GM12891 (cell line): Measurements from ENCODE around the gene PCNX1.

ENCODE experiments used
- POLR2A ChIP-seq: IDR thresholded peaks from 2 replicates; pipeline ENCODE4 v1.6.1; 2011; ENCODE audit warnings: low read depth, low read length, control low read depth
- POLR2AphosphoS5 ChIP-seq: IDR thresholded peaks from 2 replicates; pipeline ENCODE4 v1.6.1; 2011; ENCODE audit warnings: low read depth, low read length, control low read depth

DNA sequence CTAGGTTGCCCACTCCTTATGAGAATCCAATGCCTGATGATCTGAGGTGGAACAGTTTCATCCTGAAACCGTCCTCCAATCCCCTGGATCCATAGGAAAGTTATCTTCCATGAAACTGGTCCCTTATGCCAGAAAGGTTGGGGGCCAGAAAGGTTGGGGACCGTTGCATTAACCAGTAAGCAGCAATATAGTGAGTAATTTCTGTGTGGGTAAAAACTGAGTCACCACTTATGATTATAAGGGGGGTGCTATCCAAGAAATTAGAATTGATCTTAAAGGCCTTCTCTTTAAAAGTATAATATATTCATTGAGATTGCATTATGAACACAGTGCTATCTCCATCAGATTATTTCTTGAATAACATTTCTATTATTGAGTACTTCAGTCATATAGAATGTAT is 97.2 kb downstream of the PCNX1 start:
- TF ChIP-seq POLR2A (no peak), POLR2AphosphoS5 (no peak)
